Measurements from ENCODE around the gene RTP2.

The RTP2 gene

GRCh38 chr3:187739561-187740332 lies 37.4 kb upstream of the RTP2 start:
- H3K27me3 Mint-ChIP-seq (ENCODE audit: low read depth, poor library complexity) = peaks cover 18% of the 10 kb centered on the region
- H3K4me1 Mint-ChIP-seq = peaks cover 76% of the 10 kb centered on the region

GRCh38 chr3:187739094-187739560 lies 36.8 kb upstream of the RTP2 start:
- TF ChIP-seq CTCF (IDR thresholded peaks at IDR 0.05) = no peak
- peaks cover 72% of the 10 kb centered on the region for H3K4me1 Mint-ChIP-seq
- DNase-seq = peak; percentile 48
- peak overlapping the region; percentile 99 for H3K4me3 Mint-ChIP-seq
- H3K9me3 Mint-ChIP-seq = no peaks in the 10 kb centered on the region
- H3K27me3 Mint-ChIP-seq (ENCODE audit: low read depth, poor library complexity) = peaks cover 18% of the 10 kb centered on the region
- H3K36me3 Mint-ChIP-seq (ENCODE audit: low read depth) = no peaks in the 10 kb centered on the region
- H3K27ac Mint-ChIP-seq = peak overlapping the region; percentile 34

More at GRCh38 chr3:187739561-187740332, 37.4 kb upstream of the RTP2 start:
- no peak overlapping the region for H3K27ac Mint-ChIP-seq
- peak; percentile 86 for DNase-seq
- peak; percentile 95 for TF ChIP-seq CTCF (IDR thresholded peaks at IDR 0.05)
- H3K4me3 Mint-ChIP-seq = peak overlapping the region; percentile 99
- no peaks in the 10 kb centered on the region for H3K9me3 Mint-ChIP-seq
- no peaks in the 10 kb centered on the region for H3K36me3 Mint-ChIP-seq (ENCODE audit: low read depth)

- Mint-ChIP-seq H3K4me1 (peaks cover 66% of the 10 kb centered on the region), H3K36me3 (ENCODE audit: low read depth) (peaks cover under 1% of the 10 kb centered on the region), H3K4me3 (peak overlapping the region; percentile 99), H3K27ac (peak overlapping the region; percentile 11), H3K9me3 (no peaks in the 10 kb centered on the region), H3K27me3 (ENCODE audit: low read depth, poor library complexity) (peaks cover 18% of the 10 kb centered on the region)
- peak; percentile 78 for DNase-seq
- peak; percentile 67 for TF ChIP-seq CTCF (IDR thresholded peaks at IDR 0.05)
These were observed 36.2 kb upstream of the RTP2 start for GRCh38 chr3:187738331-187739093.

GRCh38 chr3:187738071-187738330 lies 35.6 kb upstream of the RTP2 start:
- H3K27ac Mint-ChIP-seq = peak overlapping the region; percentile 11
- H3K9me3 Mint-ChIP-seq = no peaks in the 10 kb centered on the region
- DNase-seq = no peak
- H3K27me3 Mint-ChIP-seq (ENCODE audit: low read depth, poor library complexity) = peaks cover 18% of the 10 kb centered on the region
- peaks cover 62% of the 10 kb centered on the region for H3K4me1 Mint-ChIP-seq
- H3K4me3 Mint-ChIP-seq = peak overlapping the region; percentile 99
- peaks cover 6% of the 10 kb centered on the region for H3K36me3 Mint-ChIP-seq (ENCODE audit: low read depth)
- no peak for TF ChIP-seq CTCF (IDR thresholded peaks at IDR 0.05)

DNA sequence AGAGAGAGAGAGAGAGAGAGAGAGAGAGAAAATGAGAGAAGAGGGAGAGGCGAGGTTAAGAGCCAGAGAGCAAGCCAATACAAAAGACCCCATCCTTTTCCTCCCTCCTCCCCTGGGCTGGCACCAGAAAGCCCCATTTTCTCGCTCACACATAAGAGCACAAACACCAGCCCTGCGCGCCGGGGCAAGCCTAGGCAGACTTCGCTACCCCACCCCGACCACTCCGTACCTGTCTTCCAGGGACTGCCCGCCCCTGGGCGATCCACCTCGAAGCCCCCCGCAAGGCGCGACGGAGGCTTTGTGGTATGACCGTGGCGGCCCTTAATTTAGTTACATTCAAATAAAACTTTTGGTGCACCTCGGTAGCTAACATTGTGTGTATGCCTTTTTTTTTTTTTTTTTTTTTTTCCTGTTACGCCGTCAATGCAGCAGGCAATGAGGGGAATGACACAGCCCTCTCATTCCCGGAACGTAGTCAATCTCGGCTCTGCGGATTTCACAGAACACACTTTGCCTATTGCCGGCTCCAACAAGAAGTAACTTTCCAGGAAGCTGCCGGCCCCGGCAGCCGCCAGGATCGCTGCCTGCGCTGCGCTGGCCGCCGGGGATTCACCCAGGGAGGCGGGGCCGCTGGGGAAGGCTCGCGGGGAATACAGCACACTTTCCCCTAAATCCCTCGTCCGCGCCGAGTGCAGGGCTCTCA lies 35.2 kb upstream of the RTP2 start:
- Mint-ChIP-seq H3K27ac (no peak overlapping the region), H3K4me3 (peak overlapping the region; percentile 99), H3K4me1 (peaks cover 57% of the 10 kb centered on the region), H3K9me3 (no peaks in the 10 kb centered on the region), H3K27me3 (ENCODE audit: low read depth, poor library complexity) (peaks cover 18% of the 10 kb centered on the region), H3K36me3 (ENCODE audit: low read depth) (peaks cover 6% of the 10 kb centered on the region)
- no peak for TF ChIP-seq CTCF (IDR thresholded peaks at IDR 0.05)
- peak; percentile 71 for DNase-seq

Measured in nephron progenitor cell (in vitro differentiated cells).